HG02610 (cell line): ENCODE results near the gene ESRRB.

Source experiments
- ATAC-seq: cut with Tn5 transposase; IDR thresholded peaks from one replicate; pipeline ENCODE4 v1.9.1; 2021; ENCODE audit warnings: mild to moderate bottlenecking, moderate library complexity; ENCODE audit not compliant: unreplicated experiment

The ESRRB gene

DNA sequence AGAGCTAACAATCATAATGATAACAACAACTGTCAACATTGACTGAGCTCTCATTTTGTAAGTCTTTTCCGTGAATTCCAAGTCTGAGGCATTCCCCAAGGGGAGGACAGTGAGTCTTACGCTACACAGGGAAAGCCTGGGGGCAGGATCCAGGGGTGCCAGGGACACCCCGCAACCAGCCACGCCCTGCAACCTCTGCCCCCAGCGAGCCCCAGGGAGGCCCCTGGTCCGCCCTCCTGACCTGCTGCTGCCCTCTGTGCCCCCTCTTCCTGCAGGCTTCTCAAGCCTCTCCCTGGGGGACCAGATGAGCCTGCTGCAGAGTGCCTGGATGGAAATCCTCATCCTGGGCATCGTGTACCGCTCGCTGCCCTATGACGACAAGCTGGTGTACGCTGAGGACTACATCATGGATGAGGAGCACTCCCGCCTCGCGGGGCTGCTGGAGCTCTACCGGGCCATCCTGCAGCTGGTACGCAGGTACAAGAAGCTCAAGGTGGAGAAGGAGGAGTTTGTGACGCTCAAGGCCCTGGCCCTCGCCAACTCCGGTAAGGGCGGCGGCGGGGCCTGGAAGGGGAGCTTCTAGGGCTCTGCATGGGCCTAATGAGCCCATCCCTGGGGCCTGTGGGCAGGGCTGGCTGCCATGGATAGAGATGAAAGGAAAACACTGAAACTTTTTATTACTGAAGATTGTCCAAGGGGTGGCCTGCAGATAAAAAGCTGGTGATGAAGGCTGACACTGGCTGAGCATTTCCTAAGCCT is 115.4 kb downstream of the ESRRB start:
- ATAC-seq: peak; percentile 14

- no peak for ATAC-seq
Observed at GRCh38 chr14:76495983-76496382, 120.0 kb downstream of the ESRRB start.

DNA sequence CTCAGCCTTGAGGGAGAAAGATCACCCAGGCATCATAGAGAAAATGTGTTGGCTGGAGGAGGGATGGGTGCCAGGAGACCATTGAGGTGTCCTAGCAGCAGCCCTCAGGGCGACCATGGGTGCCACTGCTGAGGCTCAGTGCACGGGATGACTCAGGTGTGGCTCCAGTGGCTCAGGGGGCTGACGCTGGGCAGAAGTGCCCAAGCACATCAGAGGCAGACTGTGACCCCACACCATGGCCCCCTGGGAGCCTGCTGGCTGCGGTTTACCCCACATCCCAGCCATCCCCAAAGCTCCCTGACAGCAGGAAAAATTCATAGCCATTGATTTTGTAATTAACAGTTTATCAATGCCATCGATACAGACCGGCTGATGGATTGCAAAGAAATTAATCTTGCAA is 120.7 kb downstream of the ESRRB start:
- no peak for ATAC-seq

GRCh38 chr14:76497550-76498462 is 121.9 kb downstream of the ESRRB start:
- ATAC-seq: no peak

DNA sequence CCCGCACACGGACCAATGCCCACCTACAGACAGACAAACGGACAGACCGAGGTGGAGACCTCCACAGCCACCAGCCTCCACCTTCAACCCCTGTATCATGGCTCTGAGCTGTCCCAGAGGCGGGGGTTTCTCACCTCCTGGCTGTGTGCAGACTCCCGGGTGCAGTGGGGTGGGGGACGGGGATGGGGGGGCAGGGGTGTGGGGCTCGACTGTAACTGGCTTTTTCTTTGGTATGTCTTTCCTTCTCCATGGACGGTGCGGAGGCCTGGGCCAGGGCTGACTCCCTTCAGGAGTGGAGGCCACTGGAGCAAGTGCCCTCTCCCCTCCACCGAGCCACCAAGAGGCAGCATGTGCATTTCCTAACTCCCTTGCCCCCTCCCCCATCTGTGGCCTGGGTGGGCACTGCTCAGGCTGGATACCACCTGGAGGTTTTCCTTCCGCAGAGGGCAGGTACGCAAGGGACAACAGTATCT is 122.6 kb downstream of the ESRRB start:
- ATAC-seq: no peak

DNA sequence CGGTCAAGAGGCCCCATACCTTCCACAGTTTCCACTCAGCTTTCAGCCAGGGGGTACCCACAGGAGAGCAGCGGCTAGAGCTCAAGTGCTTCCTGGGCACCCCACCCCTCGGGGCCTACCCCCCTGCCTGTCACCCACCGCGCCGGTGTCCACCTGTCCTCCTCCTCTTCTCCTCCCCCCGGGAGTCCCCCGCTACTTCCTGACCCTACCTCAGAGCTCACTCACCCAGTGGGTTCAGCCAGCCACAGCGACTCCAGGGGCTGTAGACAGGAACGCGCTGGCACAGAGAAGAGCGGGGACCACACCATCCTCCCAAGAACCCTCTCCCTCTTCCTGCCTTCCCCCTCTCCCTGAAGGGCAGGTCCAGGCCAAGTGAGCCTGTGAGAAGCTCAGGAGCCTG is 123.0 kb downstream of the ESRRB start:
- ATAC-seq: no peak

- ATAC-seq: no peak
Observed at GRCh38 chr14:76499399-76499798, 123.5 kb downstream of the ESRRB start.

GRCh38 chr14:76500011-76500410 is 124.1 kb downstream of the ESRRB start:
- no peak for ATAC-seq

GRCh38 chr14:76500480-76500879 is 124.5 kb downstream of the ESRRB start:
- no peak for ATAC-seq

DNA sequence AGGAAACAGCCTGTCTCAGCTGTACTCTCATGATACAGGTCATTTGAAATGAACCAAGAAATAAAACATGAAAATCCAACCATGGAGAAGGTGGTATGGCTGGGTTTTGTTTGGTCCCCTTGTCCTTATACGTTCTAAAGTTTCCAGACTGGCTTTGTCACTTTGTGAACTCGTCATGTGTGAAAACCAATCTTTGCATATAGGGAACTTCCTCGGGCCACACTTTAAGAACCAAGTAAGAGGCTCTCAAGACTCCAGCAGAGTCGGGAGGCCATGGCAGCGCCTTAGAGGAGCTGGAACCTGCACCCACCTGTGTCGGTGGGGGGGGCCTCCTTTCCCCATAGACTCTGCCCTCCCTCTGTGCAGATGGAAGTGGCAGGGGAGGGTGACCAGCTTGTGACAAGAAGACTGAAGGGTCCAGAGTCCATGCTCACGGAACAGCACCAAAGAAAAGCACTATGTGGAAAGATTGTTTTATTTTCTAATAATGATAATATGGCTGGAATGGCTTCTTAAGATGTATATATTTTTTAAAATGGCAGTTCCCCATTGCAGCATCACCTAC is 125.3 kb downstream of the ESRRB start:
- peak; percentile 44 for ATAC-seq

GRCh38 chr14:76502219-76502618 is 126.3 kb downstream of the ESRRB start:
- ATAC-seq: no peak

GRCh38 chr14:76502638-76503037 is 126.7 kb downstream of the ESRRB start:
- peak; percentile 72 for ATAC-seq

- ATAC-seq: no peak
Observed at GRCh38 chr14:76509311-76509710, 133.4 kb downstream of the ESRRB start.

GRCh38 chr14:76510181-76510580 is 134.2 kb downstream of the ESRRB start:
- ATAC-seq: no peak

GRCh38 chr14:76514213-76514998 is 138.5 kb downstream of the ESRRB start:
- ATAC-seq: no peak

GRCh38 chr14:76516884-76517283 is 140.9 kb downstream of the ESRRB start:
- no peak for ATAC-seq

DNA sequence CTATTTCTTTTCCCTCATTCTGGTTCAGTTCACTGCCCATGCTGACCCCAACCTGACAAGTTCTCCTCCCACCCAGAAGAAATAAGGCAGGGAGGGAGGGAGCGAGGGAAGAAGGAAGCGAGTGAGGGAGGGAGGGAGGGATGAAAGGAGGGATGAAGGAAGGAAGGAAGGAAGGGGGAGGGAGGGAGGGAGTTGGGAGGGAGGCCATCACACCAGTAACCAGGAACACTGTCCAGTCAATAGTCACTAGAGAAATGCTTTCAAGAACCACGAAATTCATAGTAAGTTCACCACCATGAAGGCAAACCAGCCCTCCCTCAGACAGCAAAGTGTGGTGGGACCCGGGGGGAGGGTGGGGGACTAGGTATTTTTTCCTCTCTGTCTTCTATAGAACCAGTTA is 142.4 kb downstream of the ESRRB start:
- no peak for ATAC-seq

DNA sequence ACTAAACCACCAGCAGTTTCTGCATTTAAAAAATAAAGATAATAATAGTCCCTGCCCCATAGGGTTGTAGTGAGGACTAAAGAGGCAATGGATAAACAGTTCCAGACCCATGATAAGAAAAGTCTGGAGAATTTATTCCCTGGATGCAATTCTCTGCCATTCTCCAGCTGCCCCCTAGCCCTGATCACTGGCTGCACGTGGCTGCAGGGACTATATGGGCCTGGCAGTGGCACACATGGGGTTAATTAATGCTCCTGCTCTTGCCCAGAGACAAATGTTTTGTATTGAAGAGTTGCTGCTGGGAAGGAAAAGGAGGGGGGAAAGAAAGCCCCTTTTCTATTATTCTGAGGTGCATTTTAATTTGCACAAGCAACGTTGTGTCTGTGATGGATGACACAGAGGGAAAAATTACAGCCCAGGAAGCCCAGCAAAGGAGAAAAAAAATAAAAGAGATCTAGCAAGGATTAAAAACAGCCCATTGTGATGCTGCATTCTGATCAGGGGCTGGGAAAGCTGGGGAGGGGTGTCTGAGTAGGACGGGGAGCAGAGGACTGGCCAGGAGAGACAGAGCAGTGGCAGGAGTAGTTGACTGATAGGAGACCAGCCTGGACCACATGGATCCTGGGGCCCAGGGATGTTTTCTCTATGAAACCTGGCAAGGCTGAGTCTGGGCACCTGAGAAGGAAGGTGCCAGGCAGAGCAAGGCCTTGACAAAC is 149.3 kb downstream of the ESRRB start:
- no peak for ATAC-seq

DNA sequence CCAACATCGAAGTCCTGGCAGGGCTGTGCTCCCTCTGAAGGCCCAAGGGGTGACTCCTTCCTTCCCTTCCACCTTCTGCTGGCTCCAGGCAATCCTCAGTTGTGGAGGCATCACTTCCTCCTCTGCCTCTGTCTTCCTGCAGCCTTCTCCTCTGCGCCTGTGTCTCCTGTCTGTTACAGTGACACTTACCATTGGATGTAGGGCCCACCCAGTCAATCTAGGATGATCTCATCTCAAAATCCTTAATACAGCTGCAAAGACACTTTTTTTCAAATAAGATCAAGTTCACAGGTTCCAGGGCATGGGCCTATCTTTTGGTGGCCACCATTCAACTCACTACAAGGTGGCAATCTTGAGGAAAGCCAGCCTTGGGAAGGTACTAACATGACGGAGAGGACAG is 155.1 kb downstream of the ESRRB start:
- no peak for ATAC-seq

DNA sequence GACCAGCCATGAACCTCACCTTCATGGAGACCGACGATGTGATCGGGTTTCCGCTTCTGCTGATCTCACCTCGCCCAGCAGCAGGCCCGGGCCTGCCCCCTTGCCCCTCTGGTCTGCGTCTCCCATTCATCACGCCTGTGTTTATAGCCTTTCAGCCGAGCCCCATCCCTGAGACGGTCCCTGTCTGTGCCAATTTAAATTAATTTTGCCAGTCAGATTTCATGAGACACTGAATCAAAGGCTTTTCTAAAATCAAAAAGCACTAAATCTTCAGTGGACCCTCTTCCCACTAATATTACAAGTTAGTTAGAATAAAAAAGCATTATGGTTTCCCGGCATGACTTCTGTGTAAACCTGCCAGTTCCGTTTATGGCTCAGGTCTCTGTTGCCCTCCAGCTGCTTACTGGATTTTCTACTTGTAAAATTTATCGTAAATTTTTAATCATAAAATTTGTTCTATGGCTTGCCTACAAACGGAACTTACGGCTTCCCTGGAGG is 155.9 kb downstream of the ESRRB start:
- ATAC-seq: no peak
